ENCODE measurements around the gene NDUFS1.

- TF ChIP-seq, protein P1, sequence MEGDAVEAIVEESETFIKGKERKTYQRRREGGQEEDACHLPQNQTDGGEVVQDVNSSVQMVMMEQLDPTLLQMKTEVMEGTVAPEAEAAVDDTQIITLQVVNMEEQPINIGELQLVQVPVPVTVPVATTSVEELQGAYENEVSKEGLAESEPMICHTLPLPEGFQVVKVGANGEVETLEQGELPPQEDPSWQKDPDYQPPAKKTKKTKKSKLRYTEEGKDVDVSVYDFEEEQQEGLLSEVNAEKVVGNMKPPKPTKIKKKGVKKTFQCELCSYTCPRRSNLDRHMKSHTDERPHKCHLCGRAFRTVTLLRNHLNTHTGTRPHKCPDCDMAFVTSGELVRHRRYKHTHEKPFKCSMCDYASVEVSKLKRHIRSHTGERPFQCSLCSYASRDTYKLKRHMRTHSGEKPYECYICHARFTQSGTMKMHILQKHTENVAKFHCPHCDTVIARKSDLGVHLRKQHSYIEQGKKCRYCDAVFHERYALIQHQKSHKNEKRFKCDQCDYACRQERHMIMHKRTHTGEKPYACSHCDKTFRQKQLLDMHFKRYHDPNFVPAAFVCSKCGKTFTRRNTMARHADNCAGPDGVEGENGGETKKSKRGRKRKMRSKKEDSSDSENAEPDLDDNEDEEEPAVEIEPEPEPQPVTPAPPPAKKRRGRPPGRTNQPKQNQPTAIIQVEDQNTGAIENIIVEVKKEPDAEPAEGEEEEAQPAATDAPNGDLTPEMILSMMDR (IDR thresholded peaks at IDR 0.05) = no peak
- TF ChIP-seq POLR2A (IDR thresholded peaks at IDR 0.05) (no peak), EP300 (IDR thresholded peaks at IDR 0.05) (no peak)
These were observed 30.9 kb upstream of the NDUFS1 start for GRCh38 chr2:206190111-206190510.

Measured in ovary (tissue), 3 donors.